ENCODE data around the gene PALM.
"Not testable (repeated sequence)": the region's sequence is repeated elsewhere in the genome, so short reads cannot be mapped to it uniquely, and the experiment has no call there.

Gene PALM

DNA sequence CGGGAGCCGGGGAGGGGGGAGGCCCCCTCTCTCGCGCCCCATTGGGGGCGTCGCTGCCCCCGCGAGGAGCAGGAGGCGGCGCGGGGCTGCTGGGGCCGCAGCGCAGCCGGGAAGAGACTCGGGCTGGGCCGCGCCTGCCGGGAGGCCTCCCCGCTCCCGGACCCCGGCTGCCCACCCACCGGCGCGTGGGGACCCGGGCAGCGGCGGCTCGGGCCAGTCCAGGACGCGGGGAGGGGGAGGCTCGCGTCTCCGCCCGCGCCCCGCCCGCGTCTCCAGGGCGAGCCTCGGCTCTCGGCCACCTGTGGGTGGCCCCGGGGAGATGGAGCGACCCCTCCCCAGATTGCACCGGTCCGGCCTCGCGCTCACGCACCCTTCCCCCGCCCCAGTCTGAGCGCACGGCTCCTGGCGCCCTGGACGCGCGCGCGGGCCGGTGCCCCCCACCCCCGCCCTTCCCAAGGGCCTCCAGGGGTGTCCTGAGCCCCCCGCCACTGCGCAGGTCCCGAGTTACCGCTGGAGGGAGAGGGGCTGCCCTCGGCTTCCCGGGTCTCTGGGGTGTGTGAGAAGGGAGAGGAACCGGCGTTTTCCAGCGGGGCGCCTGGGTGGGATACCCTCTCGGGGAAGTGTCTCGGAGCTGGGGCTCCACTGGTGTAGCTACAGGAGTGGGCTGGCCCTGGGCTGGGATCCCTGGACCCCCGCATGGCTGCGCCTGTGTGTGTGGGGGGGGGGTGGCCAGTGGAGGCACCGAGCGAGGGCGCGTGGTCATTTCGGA, 645 bp downstream of the PALM start:
- DNase-seq (ENCODE audit: low read depth, low spot score) = no peak

DNA sequence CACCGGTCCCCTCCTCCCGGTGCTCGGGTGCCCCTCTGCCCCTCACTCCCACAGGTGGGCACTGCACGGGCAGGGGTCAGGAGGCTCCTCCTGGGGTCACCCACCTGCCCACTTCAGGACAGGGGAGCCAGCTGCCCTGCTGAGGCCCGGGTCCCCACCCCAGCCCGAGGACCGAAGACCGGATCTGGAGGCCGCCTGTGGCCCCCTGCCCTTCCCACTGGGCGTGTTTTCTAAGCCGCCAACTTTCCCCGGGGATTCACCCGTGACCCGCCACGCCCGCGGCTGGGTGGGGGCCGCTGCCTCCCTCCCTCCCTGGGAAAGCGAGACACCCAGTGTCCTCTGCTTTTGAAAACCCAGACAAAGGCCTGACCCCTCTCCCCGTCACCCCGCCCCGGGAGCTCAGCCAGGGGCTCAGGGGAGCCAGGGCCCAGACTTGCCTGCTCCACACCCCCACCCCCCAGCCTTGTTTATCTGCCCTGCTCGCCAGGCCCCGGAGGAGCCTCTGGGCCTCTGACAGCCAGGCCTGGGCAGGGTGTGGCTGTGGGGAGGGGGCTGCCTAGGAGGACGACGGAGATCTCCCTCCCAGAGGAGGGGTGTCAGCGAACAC, 1.3 kb downstream of the PALM start:
- no peak for DNase-seq (ENCODE audit: low read depth, low spot score)

DNA sequence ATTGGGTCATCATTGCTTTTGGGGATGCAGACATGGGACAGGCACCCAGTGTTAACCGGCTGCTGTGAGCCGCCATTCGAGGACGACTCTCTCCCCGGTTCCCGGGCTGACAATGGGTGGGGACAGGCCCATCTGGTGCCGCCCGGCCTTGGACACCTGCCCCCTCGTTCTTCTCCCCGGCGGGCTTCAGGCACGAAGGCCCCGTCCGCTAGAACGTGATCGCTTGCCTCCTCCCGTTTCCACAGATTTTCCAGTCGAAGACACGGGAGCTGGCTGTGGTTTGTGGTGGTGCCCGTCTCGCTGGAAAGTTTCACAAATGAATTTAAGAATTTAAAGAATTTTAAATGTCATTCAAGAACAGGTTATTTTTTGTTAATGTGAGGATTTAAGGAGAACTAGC, 2.0 kb downstream of the PALM start:
- DNase-seq (ENCODE audit: low read depth, low spot score) = no peak

DNA sequence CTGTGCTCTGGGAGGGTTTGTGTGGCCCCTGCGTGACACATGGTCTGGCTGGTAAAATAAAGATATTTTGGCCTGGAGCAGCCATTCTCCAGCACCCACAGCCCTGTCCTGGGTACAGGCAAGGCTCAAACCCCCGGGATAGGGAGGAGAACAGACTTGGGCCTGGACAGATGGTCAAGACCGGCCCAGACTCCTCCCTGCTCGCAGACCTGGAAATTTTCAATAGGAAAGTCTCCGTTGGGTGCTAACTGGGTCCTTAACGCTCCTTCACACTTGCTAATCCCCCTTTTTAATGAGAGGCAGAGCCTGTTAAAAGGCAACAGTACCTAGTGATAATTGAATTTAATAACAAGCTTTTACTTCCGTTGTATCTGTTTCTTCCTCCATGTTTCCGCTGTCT, 2.5 kb downstream of the PALM start:
- no peak for DNase-seq (ENCODE audit: low read depth, low spot score)

DNA sequence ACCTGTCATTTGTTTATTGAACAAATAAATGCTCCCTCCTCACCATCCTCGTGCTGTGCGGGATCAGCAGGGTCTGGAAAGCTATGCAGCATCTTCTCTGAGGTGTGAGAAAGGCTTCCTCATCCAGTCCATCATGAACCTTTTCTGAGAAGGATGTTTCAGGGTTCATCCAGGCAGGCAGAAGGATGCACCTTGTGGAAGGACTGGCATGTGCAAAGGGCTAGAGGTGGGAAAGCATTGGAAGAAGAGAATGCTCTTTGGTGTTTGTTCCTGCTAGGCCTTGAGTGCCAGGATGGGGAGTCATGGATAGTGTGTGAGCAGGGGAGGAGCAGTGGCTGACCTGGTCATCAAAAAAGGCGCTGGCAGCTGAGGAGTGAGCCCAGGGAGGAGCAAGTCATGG, 6.6 kb downstream of the PALM start:
- DNase-seq (ENCODE audit: low read depth, low spot score) = no peak

DNA sequence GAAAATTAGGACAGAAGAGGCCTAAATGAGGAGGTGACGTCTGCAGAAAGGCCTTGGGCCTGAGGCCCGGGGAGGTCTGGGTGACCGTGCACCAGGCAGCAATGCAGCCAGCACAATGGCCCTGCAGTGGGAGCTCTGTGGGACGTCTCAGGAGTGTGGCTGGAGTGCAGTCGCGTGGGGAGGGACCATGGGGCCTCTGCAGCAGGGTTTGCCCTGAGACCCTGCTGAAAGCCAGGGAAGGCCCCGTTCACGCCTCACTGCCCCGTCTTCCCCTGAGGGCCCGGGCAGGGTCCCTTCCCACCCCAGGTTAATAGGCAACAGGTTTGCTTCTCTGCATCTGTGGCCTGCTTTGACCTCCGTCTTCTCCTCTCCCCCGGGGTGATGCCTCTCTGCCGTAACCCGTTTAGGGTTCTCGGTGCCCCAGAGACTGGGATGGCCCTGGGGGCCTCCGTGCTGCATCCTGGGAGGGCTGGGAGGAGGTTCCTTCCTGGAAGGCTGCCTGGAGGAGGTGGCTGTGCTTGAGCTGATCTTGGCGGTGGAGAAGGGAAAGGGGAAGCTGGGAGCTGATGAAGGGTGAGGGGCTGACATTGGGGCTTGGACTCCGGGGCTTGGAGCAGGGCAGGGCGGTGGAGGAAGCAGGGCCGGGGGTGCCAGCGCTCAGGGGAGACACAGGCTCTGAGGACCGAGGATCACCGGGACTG, 9.7 kb downstream of the PALM start:
- DNase-seq (ENCODE audit: low read depth, low spot score) = no peak

DNA sequence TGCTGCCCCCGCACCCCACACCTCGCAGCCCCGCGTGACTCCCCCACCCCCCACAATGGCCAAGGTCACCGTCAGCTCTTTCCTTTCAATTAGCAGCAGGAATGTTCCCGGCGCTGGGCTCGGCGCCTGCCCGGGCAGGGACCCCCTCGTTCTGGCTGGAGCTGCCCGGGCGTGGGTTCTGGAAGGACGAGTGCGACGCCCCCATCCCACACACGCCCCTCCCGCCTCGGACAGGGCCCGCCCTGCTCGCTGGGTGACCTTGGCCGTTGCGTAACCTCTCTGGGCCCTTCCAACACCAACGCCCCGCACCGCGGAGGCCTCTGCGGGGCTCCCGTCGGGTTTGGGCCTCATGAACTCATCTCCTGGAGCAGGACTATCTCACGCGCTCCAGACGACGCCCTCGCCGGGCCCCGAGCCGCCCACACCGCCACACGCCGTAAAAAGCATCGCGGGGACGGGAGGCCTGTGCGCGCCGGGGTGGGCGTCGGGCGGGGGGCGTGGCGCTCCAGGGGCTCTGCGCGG, 10.3 kb downstream of the PALM start:
- no peak for DNase-seq (ENCODE audit: low read depth, low spot score)

DNA sequence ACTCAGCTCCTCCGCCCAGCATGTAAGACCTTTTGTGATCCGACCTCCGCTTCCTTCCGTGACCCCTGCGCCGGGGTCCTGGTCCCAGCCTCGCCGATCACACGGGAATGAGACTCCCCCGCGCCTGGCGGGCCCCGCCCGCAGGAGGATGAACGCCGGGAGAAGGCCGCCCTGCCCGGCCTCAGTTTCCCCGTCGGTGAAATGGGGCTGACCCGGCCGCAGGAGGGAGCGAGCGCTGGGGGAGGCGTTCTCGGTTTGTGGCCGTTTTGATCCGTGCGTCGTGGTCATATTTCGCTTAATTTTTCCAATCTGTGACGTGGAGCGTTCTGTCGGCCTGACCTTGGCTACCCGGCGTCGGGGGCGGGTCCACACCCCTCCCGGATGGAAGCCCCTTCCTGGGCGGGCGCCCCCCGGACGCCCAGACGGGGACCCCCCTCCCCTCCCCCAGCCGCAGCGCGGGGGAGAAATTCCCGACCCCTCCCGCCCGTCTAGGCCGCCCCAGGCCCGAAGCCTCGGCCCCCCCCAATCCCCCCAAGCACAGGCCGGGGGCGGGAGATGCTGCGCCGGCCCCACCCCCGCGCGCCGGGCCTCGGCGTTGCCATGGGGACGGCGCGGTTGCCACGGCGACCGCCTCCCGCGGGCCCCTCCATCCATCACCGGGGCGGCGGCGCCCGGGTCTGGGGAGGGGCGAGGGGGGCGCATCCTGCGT, 11.1 kb downstream of the PALM start:
- DNase-seq (ENCODE audit: low read depth, low spot score) = no peak

DNA sequence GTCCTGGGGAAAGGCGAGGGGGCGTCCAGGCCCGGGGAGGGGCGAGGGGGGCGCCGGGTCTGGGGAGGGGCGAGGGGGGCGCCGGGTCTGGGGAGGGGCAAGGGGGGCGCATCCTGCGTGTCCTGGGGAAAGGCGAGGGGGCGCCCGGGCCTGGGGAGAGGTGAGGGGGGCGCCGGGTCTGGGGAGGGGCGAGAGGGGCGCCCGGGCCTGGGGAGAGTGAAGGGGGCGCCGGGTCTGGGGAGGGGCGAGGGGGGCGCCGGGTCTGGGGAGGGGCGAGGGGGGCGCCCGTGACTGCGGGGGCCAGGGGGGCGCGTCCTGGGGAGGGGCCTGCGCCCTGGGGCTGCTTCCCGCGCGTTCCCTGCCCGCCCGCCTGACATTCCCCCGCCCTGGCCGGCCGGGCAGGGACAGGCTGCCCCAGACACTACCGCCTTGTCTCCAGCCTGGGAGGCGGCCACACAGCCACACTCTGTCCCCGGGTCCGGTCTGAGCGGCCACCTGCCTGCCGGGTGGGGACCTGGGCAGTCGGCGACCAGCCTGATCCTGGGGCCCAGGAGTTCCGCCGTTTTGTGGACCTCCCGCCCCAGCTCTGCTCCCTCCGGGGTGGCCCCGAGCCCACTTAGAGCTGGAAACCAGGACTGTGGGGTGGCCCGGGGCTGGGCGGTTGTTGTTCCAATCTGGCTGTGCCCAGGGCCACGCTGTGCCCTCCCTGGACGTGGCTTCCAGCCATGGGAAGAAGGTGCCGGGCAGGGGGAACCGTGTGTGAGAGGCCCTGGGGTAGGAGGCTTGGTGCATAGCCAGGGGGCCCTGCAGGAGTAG, 11.8 kb downstream of the PALM start:
- no peak for DNase-seq (ENCODE audit: low read depth, low spot score)

DNA sequence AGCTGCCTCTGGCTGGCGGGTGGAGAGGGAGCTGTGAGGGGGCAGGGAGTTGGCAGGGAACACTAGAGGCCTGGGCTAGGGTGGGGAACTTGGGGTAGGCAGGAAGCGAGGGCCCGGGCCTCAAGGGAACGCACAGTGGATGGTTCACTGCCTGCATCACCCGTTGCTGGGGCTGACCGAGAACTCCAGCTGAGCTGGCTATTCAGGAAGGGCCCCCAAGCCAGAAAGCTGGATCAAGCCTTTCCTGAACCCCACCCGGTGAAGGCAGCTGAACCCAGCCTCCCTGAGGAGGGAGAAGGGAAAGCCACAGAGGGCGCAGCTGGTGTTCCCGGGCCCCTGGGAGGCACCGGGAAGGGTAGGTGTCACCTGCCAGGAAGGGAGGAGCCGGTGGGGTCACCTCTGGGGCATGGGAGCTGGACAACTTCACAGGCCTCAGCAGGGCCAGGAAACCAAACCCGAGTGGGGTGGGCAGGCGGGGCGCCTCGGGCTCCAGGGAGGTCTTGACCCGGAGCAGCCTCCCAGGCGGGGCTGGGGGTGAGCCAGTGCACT, 13.9 kb downstream of the PALM start:
- no peak for DNase-seq (ENCODE audit: low read depth, low spot score)

DNA sequence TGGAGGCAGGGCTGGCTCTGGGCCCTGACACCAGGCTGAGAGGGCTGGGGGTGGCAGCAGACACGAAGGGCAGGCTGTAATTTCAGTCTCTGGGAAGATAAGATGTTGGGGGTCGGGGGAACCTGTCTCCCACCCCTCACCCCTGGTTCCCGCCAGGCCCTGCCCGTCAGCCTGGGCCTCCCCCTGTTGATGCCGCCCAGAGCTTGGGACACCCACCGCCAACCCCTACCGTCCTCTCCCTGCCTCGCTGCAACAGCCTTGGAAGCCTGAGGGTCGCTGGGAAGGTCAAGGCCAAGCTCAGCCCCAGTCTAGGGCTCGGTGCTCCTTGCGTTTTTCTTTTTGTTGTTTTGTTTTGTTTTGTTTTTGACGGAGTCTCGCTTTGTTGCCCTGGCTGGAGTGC, 14.5 kb downstream of the PALM start:
- no peak for DNase-seq (ENCODE audit: low read depth, low spot score)

DNA sequence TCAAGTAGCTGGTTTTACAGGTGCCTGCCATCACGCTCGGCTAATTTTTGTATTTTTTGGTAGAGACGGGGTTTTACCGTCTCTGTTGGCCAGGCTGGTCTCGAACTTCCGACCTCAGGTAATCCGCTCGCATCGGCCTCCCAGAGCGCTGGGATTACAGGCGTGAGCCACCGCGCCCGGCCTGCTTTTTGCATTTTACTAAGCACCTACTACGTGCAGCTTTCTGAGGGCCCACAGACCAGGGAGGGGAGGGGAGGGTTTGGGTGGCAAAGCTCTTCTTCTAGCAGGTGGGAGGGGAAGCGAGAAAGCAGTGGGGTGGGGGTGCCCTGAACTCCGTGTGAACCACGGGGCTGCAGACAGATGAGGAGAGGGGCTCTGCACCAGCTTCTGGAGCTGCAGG, 15.0 kb downstream of the PALM start:
- no peak for DNase-seq (ENCODE audit: low read depth, low spot score)

DNA sequence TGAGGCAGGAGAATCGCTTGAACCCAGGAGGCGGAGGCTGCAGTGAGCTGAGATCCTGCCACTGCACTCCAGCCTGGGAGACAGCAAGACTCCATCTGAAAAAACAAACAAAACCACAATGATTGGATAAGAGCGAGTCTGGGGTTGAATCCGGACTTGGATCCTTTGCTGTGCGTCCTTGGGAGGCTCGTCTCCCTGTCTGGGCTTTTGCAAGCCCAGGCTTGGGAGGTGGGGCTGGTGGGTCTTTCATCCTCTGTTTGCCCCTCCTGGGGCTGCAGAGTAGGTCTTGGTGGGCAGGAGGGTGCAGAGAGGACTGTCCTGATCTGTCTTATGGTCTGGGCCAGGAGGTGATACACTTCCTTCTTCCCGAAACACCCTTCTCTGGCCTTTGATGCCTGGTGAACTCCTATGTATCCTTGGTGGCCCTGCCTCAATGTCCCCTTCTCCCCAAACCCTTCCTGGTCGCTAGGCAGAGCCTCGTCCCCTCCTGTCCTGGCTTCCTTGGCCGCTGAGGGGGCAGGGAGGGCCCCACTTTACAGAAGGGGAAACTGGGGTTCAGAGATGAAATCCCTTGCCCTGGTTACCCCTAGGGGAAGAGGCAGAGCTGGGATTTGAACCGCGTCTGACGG, 16.8 kb downstream of the PALM start:
- no peak for DNase-seq (ENCODE audit: low read depth, low spot score)

DNA sequence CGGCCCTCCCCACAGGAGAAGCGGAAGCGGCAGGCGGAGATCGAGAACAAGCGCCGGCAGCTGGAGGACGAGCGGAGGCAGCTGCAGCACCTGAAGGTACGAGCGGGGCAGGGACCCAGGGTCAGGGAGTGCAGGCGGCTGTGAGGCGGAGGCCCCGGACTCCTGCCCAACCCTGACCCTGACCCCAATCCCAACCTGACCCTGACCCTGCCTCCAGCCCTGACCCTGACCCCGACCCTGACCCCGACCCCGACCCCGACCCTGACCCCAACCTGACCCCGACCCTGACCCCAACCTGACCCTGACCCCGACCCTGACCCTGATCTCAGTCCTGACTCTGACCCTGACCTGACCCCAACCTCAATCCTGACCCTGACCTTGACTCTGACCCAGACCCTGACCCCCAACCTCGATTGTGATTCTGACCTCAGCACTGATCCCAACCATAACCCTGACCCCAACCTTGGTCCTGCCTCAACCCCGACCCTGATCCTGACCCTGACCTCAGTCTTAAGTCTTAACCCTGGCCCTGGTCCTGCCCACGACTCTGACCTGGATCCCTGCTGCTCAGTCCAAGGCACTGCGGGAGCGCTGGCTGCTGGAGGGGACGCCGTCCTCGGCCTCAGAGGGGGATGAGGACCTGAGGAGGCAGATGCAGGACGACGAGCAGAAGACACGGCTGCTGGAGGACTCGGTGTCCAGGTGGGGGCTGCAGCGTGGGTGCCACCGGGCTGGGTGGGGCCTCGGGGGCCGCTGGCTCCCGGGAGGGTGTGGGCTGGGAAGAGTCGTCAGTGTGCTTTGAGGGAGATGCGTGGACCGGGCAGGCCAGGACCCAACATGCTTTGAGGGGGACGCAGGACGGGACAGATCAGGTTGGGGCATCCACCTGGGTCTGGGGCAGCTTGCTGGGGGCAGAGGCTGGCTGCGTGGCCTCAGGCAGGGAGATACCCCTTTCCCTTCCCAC, 18.5 kb downstream of the PALM start:
- DNase-seq (ENCODE audit: low read depth, low spot score) = no peak

DNA sequence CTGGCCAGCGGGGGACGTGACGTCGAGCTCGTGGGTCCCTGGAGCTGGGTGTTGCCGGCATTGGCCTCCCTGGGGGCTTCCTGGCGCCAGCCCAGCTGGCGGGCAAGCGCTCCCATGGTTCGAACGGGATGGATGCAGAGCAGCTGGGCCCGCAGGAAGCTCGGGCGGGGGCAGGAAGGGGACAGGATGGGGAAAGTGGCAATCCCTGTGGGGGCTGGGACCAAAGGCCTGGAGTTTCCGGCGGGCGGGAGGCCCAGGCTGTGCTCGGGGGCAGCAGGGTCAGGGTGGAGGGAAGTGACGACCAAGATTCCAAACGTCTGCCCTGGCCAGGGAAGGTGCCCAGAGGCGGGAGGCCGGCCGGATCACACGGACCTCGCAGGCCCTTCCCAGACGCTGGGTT, 19.3 kb downstream of the PALM start:
- DNase-seq (ENCODE audit: low read depth, low spot score) = no peak

DNA sequence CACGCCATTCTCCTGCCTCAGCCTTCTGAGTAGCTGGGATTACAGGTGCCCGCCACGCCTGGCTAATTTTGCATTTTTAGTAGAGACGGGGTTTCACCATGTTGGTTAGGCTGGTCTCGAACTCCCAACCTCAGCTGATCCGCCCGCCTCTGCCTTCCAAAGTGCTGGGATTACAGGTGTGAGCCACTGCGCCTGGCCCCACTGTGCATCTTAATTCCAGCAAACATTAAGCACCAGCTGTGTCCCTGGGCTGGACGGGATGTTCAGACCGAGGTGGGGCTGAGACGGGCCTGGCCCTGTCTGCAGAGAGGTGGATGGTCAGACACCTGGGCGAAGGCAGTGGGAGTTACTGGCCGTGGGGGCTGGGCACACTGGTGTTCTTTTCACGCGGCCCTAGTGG, 20.8 kb downstream of the PALM start:
- DNase-seq (ENCODE audit: low read depth, low spot score) = not testable (repeated sequence)

DNA sequence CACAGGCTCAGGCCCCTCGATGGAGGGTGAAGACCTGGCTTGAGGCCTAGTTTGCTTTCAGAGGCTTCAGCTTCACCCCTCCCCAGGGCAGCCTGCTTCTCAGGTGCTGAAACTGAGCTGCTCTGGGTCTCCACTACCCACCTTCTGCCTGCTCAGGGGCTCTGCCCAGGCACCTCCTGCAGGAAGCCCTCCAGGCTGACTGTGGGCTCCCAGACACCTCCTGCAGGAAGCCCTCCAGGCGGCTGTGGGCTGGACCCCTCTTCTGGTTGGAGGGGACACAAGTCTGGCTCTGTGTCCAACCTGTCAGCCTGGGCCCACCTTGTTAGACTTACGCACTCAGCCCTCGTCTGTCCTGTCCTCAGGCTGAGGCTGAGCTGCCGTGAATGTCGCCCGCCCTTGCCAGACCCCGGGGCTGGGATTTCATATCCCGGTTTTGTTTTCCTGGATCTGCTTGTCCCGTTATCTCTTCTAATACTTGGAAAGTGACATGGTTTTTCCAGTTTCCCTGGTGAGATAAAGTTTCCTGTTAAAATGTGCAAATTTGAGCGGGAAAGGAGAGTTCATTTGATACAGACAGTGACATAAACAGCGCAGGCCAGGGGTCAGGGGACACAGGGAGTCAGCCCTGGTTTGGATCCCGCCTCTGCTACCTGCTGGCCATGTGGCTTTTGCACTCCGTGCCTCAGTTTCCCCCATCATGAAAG, 21.4 kb downstream of the PALM start:
- no peak for DNase-seq (ENCODE audit: low read depth, low spot score)

DNA sequence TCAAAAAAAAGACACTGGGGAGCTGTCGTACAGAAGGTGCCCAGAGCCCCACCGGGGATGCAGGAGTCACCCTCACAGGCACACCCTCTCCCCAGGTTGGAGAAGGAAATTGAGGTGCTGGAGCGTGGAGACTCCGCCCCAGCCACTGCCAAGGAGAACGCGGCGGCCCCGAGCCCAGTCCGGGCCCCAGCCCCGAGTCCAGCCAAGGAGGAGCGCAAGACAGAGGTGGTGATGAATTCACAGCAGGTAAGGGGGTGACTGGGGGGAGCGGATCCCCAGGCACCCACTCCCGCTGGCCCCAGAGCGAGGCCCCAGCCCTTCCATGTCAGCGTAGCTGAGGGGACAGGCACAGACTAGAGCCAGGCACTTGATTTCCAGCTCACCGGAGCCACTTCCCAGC, 22.3 kb downstream of the PALM start:
- no peak for DNase-seq (ENCODE audit: low read depth, low spot score)
